M059J (cell line): ENCODE measurements around the gene EOLA2. TPM values are rescaled to one million over a fixed set of nuclear protein-coding genes. Genes with fewer than 3 reads are reported as not detected.

Experiments used
- total RNA-seq: library from RNA; depleted of rRNA; stranded (reverse); fragments of >200 nt; shearing (Covaris generic); gene quantifications from 2 replicates; pipeline ENCODE4 v1.2.3, GENCODE V29; 2014; rRNA removed

EOLA2 gene
- total RNA-seq, 1 experiment from 2014 or later = 42.1 TPM

Other genes with a start within 250 kb of the EOLA2 start
- 0.07 and 0.42 TPM in 2 replicates for gene MAGEA11, start 226.4 kb downstream of the EOLA2 start, total RNA-seq
- 0.42 and 0.59 TPM in 2 replicates for gene HSFX1, start 164.4 kb downstream of the EOLA2 start, total RNA-seq
- not detected in 2 replicates for gene MAGEA9, start 156.6 kb downstream of the EOLA2 start, total RNA-seq
- gene MAGEA8, start 57.3 kb downstream of the EOLA2 start, total RNA-seq = not detected in 2 replicates
- gene HSFX4, start 8.9 kb downstream of the EOLA2 start, total RNA-seq = not detected in 2 replicates